Activated CD4-positive, alpha-beta T cell treated with anti-CD3 and anti-CD28 coated beads, Interleukin-2, amount 50 U/mL, for 24 hours (primary cell): Measurements from ENCODE around the gene MTF1.

Experiments
- DNase-seq, 2 donors: peaks; one replicate each; pipeline ENCODE4 v3.0.0-alpha.2; 2020; ENCODE audit warnings: low read depth in 1 of 2, low spot score in 1 of 2

Gene MTF1

DNA sequence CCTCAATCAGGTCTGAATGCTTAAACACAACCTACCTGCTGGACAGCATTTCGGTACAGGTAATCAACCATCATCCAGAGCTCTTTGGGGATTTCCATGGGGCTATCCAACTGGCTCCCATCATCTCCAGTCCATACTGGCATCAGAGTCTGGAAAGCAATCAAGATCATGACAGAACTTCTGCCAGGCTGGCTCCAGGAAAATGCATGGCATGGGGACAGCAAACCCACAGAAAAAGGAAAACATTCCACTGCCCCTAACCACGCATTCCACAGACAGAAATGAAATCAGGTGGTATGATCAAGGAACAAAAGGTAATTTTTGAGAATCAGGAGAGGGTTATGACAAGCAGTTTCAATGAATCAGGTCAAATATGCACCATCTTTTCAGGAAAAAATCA, 9.1 kb upstream of the MTF1 start:
- no peak for DNase-seq

DNA sequence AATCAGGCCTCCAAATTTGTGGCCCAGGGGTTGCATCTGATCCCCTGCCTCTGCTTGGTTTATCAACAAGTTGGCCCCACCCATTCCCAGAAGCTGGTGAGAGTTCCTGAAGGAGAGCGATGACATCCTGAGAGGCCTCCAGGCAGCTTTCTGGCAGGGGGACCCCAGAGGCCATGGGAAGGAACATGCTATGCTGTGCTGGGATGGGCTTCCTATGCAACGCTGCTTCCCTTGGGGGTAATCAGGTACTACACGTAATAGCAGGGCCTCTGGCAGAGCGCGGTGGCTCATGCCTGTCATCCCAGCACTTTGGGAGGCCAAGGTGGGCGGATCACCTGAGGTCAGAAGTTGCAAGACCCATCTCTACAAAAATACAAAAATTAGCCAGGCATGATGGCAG, 8.4 kb upstream of the MTF1 start:
- DNase-seq: no peak

- no peak for DNase-seq
These were observed 7.1 kb upstream of the MTF1 start for GRCh38 chr1:37866491-37866890.

DNA sequence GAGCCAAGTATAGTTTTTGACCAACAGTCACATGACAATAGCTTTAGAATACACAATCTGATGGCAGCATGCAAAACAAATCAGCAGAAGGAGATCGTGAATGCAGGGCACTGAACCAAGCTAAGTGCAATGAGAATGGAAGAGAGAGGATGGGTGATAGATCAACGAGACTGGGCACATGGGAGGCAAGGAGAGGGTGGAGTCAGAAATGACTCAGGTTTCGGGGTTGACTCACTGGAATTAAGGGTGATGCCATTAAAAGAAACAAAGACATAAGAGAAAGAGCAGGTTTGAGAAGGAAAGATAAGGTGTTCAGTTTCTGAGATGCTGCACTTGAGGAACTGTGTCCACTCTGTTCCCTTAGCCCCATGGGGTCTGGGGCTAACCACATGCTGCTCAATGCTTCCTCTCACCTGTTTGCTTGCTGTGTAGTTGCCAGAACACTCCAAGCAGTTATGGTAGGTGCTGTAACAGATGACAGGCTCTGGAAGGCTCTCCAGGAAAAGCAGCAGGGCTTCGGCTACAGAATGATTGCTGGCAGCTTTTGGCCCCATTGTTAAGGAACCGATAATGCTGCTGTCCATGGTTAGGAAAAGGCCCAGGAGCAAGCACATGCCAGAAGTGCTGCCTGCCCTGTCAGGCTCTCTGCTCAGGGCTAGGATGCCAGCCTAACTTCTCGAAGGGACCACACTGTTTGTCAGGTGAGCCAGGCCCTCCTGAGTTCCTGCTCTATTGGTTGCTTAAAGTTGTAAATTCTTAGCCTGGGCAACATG, 6.1 kb upstream of the MTF1 start:
- peak in 1 of 2 donors; percentile 37 for DNase-seq

- no peak for DNase-seq
These were observed 2.9 kb upstream of the MTF1 start for GRCh38 chr1:37862330-37862729.

- no peak for DNase-seq
These were observed 1.8 kb upstream of the MTF1 start for GRCh38 chr1:37861151-37861550.

DNA sequence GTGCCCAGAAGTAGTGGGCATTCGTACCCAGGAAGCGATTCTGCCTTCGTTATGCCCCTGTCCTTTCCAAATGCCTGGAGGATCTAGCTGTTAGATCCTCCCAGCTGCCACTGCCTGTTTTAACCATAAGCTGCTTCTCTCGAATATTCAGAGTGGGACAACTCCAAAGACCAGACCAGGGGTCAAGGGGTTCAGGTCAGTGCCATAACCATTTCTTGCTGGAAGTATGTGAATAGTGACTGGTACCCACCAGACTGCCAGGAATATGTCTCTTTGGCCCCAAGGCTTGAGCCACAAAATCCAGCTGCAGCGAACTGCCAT, 914 bp upstream of the MTF1 start:
- no peak for DNase-seq

GRCh38 chr1:37858931-37859506, 373 bp downstream of the MTF1 start:
- no peak for DNase-seq

DNA sequence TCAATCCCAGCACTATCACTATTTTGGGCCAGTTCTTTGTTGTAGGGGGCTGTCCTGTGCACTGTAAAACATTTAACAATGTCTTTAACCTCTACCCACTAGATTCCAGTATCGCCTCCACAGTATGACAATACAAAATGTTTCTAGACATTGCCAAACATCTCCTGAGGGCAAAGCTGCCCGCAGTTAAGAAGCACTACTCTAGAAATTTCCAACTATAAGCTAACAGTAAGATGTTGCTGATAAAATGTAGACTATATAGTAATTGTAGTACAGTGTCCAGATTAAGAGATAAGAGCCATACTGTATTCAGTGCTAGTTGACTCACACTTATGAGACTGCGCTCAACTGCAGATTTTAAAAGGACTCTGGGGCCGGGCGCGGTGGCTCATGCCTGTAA, 5.0 kb downstream of the MTF1 start:
- no peak for DNase-seq

- DNase-seq: no peak
These were observed 6.2 kb downstream of the MTF1 start for GRCh38 chr1:37853157-37853556.

GRCh38 chr1:37851782-37852210, 7.6 kb downstream of the MTF1 start:
- no peak for DNase-seq

GRCh38 chr1:37851262-37851661, 8.1 kb downstream of the MTF1 start:
- no peak for DNase-seq

DNA sequence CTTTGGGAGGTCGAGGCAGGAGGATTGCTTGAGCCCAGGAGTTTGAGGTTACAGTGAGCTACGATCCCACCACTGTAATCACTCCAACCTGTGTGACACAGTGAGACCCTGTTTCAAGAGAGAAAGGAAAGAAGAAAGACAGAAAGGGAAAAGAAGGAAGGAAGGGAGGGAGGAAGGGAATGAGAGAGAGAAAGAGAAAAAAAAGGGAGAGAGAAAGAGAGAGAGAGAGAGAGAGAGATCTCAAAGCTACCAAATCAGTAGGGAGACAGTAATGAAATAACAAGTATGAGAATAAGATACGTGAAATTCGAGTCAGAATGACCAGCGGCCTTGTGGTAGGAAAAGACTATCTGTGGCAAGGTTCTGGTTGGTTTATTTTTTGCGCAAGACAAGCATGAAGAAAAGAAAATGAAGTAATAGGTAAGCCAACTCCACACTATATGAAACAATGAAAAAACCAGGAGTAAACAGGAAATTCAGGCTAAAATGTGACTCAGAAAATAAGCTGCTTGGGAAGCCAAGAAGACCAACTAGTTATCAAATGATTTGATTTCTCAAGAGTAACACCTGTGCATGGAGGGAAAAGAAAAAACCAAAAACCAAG, 8.9 kb downstream of the MTF1 start:
- no peak for DNase-seq

- DNase-seq: no peak
These were observed 9.9 kb downstream of the MTF1 start for GRCh38 chr1:37849480-37849879.

DNA sequence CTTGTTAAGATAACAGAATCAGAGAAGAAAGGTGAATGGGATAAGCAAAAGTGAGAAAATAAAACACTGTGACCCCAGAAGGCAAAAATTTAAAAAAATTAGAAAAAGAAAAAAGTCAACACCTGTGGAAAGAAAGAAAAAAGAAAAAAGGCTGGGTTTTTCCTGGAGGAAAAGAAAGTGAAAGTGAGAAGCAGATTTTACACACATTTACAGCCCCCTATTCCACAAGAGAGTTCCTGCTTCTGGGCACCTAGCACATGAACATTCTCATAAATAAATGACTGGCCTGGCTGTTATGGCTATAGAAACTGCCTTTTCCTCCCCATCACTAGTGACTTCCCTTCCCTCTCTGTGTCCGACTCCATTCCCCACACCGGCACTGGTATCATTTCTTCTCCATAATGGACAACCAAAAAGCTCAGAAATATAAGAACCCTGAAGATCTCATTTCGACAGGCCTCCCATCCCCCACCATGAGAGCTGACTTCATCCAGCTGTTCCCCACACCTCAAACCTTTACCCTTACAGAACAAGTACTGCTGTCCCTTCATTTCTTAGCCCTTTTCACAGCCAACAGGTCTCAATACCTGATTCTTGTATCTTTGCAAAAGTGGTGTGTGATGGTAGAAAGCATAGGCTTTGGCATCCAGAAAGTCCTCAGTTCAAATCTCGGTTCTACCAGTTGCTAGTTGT, 12.6 kb downstream of the MTF1 start:
- no peak for DNase-seq

DNA sequence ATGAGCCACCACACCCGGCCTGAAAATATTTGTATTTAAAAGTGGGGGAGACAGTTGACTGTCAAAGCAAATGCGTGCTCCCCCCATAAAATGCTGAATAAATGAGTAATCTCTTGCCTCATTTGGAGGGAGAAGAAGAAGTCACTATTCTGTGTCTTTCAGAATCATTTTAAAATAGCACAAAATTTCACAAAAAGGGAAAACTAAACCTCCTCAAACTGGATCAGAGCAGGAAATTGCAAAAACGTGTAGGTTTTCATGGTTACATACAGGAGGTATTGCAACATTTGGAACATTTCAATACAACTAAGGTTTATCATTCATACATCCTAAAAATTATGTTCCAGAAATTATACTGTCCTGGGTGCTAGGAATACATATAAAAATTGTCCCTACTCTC, 13.6 kb downstream of the MTF1 start:
- no peak for DNase-seq

DNA sequence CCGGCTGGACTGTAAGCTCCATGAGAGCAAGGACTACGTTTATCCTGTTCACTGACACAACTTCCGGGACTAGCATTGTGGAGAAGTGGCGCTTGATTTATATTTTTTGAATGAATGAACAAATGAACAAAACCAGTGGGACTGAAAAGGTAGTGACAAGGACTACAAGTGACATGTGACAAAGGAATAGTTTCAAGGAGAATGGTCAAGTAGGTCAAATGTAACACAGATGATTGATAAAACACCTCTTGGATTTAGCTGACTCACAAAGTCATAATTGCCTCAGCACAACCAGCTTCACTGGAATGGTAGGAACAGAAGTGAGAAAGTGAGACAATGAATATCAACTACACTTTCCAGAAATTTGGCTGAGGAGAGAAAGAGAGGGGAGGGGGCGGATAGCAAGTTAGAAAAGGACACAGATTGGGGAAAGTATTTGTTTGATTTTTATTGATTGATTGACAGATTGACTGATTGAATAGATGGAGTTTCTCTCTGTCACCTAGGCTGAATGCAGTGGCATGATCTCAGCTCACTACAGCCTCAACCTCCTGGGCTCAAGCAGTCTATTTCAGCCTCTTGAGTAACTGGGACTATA, 14.2 kb downstream of the MTF1 start:
- no peak for DNase-seq

- no peak for DNase-seq
These were observed 14.9 kb downstream of the MTF1 start for GRCh38 chr1:37844536-37844935.

GRCh38 chr1:37841652-37842051, 17.7 kb downstream of the MTF1 start:
- DNase-seq: no peak

DNA sequence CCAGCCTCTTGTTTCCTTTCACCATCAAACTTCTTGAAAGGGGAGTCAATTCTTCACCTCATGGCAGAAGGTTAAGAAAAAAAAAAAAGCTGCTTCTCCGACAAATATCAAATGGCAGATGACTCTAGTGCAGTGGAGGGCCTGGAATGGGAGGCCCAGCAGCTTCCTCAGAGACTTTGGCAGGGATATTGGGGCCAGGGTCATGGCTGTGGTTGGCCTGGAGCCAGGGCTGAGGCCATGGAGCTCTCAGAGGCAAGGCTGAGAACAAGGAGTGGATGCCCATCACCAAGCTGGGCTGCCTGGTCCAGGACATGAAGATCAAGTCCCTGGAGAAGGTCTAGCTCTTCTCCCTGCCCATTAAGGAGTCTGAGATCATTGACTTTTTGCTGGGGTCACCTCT, 18.7 kb downstream of the MTF1 start:
- no peak for DNase-seq

DNA sequence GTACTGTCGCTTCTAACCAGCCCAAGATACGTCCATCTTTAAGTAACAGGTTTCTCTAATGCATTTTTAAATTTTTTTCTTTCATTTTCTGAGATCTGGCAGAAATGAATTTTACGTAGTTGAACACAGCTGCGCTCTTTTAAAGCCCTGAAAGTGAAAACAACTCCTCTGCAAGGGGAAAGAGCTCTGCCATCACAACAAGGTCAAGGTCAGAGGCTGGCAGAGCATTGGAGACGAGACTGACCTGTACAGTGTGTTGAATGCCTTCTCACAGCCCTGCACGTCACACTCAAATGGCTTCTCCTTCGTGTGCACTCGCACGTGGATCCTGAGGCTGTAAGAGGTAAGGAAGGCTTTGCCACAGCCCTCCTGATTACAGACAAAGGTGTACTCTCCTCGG, 19.7 kb downstream of the MTF1 start:
- no peak for DNase-seq

GRCh38 chr1:37836788-37837187, 22.6 kb downstream of the MTF1 start:
- DNase-seq: no peak
